Colon (tissue), 2 donors: ENCODE results near the gene DNAJA4.

Experiments used
- FAIRE-seq: peaks from 2 replicates; lab custom pipeline; 2012; peaks lifted over from hg19 to GRCh38; lab: Jason Lieb, UNC
- donor health status: control.
- donor health status: control.

The DNAJA4 gene

DNA sequence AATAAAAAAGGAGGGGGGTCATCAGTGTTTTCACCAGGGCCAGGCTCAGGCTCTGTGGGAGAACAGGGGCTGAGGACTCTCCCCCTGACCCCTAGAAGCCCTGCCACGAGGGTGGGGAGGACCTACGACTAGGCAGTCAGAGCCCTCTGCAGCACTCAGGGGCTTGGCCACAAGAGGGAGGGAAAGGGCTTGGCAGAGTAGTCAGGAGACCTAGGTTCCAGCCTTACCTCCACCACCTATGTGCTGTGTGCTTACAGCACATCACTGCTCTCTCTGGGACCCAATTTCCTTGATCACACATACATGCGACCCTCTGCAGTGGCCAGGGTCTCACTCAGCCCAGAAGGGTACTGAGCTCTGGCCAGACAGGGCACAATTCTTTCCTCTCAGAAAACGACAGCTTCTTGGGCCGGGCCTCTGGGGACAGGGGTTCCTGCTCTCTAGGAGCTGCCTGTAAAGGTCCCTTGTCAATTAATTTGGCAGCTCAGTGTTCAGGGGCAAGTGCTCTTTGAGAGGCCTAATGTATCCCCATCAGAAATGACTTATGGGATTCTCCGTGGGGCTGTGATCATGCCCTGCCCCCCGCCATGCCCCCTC, 51.4 kb downstream of the DNAJA4 start:
- FAIRE-seq = no peak

DNA sequence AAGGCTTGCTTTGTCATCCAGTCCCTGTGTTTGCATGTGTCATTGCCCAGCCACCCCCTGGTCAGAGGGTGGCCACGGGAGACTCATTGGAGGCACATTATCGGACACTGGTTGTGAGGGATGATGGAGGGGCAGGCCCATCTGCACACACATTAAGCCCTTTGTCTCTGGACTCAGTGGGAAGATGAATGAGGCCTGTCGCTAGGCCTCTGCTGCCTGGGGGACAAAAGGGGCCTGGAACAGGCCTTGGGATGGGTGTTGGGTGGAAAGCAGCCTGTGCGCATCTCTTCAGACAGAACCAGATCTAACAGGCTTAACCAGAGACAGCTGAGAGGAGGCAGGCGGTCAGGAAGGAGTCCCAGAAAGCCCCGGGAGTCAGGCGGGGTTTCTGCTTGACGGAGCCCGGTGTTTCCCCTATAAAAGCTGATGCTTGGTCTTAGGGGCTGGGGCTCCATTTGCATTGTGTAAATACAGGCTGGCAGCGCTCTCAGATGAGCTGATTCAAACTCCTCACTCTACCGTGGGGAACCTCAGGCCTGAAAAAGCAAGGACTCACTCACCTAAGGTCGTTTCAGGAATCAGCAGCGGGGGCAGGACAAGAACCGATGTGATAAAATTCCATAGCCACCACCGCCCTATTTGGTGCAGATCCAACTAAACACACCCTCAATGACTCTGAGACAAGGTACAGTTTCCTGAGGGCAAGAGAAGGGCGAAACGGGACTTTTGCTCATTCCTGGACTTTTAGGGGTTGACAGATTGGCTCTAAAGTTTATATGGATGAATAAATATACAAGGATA, 52.1 kb downstream of the DNAJA4 start:
- FAIRE-seq = no peak

DNA sequence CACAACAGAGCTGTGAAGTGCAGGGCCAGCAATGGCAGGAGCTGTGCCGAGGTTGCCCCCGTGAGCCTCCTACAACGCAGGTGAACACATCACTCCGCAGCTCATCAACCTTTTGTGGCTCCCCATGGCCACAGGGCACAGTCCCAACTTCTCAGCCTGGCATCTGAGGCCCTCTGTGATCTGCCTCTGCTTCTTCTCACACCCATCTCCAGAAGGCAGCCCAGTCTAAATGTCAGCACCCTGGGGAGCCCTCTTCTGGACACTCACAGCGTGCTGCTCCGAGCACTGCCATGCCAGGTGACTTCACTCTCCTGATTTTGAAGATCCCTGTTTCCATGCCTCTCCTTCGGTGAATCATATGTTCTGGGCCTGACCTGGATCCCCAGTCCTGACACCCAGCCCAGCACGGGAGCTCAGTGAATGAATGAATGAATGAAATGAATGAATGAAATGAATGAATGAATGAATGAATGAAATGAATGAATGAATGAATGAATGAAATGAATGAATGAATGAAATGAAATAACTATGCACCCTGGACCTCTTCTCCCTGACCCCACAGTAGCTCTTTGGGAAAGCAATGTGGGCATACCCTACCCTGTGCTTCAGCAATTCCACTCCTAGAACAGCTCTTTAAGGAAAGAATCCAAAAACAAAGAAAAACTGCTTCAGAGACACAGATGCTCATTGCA, 52.9 kb downstream of the DNAJA4 start:
- no peak for FAIRE-seq

DNA sequence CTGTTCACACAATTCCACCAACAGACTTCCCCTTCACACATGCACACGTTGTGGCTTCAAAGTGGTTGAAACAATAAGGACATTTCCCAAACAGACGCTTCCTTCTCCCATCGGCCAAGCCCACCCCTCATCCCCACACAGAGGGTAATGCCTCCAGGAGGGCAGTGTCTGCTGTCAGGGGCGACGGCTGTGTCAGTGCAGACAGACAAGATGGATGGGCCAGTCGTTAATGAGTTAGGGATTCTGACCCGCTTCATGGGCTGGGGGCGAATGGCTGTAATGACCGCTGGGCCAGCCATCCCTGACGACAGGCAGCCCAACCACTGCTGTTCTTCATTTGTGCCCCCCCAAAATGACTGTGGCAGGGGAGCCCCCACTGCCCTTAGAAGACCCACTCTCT, 55.2 kb downstream of the DNAJA4 start:
- FAIRE-seq = no peak

DNA sequence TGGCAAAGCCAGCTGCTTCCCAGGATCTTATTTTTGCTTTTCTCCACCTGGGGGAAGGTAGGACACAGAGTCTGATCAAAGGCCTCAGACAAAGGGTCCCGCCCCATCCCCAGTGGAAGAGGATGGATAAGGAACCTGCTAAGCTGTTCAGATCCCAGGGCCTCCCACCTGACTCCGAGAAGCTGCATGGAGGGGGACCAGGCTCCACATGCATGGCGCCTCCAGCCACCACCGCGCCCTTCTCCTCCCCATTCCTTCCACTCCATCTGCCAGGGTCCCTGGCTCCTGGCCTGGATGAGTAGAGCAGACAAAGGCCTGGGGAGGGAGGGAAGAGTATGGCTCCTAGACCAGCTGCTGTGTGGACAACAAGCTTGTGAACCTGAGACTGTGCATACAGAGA, 55.8 kb downstream of the DNAJA4 start:
- FAIRE-seq = no peak

DNA sequence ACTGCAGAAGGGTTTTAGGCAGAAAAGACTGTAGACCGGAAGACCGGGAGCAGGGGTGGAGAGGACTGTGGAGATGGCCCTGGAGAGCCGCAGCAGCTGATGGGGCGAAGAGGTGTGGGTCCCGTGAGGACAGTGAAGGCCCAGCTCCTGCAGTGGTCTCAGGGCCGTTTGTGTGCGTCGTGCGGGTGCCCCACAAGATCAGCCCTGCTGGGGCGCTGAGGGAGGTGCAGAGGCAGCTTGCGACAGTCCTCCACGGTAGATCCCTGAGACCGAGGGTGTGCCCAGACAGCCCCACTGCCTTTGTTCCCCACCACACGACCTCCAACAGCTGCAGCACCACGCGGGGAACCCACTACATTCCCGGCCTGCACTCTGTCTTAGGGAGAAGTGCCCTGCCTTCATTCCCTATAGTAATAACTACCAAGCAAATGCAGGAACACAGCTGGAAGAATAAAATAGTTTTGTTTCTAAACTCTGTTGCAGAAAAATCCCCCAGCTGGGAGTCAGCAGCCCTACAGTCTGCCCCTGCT, 56.7 kb downstream of the DNAJA4 start:
- no peak for FAIRE-seq

DNA sequence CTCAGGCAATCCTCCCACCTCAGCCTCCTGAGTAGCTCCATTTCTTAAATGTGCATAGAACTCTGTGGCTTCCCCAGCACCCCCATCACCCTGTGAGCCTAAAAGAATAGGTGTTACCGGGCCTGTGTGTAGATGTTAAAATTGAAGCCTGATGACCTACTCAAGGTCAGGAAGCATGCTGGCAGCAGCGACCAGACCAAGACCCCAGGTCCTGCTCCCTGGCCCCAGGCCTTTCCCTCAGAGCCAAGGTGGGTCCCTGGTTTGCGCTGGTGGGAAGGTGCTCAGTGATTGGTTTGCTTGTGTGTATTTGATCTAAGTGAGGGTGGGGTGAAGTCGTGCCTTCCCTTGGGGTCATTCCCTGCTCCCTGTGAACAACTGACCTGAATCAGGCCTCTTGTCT, 57.4 kb downstream of the DNAJA4 start:
- FAIRE-seq = no peak

DNA sequence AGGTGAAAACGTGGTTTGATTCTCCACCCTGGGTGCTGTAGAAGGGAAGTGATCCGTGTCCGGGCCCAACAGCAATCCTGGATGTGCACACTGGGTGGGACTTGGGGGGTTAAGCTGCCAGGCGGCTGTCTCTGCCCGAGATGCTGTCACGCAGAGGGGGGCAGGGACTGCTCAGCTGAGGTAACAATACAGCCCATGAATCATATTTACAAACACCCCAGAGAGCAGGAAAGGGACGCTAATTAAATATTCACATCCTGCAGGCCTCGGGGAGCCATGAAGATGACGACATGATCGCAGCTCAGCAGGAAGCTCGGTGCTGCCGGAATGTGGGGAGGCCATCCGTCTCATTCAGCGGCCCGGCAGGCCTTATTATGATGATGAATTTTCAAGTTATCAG, 57.9 kb downstream of the DNAJA4 start:
- FAIRE-seq = no peak

DNA sequence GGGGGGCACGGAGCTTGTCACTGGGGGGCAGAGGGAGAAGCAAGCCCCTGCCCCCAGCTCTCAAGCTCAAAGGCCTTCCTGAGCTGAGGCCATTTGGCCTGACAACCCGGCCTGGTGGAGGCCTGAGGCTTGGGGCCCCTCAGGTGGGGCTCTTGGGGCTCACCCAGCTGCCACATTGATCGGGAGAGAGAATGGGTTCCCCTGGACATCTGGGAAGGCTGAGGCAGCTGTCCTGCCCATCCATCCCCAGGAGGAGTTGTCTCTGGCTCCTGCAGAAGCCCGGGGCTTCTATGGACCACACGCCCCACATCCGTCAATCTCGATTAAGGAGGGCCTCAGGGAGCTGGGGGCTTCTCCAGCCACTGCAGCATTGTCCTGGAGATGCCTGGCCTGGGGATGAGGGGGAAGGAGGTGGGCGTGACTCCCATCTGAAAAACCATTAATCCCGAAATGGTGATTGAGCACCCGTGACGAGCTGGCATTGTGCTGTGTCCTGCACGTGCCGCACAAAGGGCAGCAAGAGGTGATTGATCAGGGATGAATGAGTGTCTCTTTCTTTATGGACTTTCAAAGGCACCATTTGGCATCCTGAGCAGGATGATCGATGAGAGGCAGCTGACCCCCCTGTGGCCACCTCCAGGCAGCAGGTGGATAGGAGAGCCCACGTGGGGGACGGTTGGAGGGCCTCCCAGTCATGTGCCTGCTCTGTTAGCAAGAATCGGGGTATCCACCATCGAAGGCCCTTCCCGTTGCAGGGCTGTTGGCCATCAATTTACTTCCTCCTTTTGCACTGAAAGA, 58.6 kb downstream of the DNAJA4 start:
- no peak for FAIRE-seq

DNA sequence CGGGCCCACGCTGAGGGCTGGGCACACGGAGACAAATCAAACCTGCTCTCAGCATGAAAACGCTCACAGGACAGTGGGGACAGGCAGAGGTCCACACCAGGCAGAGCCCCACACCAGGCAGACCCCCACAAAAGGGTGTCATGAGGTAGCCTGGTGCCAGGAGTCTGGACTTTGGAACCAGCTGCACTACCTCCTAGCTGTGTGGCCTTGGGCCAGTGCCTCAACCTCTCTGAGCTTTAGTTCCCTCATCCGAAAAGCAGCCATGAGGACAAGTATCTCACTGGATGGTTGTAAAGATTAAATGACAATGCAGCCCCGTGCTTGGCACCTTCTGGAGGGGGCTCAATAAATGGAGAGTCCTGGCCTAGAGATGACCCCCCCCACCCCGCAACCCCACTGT, 59.3 kb downstream of the DNAJA4 start:
- FAIRE-seq = no peak

DNA sequence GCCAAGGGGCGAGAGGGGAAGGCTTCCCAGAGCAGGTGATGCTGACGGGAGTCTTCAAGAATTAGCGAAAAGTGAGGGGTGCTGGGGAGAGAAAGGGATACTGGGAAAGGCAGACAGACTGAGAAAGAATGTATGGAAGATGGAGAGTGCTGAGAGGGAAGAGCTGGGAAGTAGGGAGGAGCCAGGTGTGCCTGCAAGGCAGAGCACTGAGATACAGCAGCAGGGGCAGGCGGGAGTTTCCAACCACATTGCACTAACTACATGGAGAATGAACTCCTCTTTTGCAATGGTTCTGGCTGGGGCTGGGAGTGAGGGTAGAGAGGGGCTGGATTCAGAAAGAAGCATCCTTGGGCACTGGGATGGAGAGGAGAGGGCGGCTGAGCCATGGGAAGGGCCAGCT, 59.8 kb downstream of the DNAJA4 start:
- no peak for FAIRE-seq

DNA sequence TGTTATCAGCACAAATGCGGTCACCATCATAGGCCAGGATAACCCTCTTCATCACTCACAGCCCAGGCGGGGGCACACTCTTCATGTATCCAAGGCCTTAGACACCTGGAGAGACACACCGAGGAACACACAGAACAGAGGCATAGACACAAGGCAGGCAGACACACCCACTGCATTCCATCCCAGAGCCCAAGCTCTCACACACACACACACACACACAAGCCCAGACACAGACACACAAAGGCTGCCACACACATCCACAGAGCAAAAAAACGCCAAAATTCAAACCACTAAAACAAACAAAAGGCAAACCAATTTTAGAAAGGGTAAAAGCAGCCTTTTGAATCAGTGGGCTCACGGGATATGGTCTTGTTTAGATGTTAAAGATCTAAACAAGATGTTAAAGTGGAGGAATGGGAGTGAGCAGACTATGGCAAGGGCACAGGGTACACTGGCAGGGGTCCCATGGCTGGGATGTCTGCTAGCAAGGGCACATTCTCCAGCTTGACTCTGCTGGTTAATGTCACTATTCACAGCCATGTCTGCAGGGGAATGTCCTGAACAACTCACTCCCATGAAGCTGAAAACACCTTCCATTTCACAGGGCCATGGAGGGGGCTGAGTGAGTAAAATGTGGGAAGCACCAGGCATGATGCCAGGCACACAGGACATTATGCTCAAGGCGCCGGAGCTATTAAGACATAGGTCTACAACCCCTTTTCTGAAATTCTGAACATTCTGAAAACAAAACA, 60.9 kb downstream of the DNAJA4 start:
- no peak for FAIRE-seq

DNA sequence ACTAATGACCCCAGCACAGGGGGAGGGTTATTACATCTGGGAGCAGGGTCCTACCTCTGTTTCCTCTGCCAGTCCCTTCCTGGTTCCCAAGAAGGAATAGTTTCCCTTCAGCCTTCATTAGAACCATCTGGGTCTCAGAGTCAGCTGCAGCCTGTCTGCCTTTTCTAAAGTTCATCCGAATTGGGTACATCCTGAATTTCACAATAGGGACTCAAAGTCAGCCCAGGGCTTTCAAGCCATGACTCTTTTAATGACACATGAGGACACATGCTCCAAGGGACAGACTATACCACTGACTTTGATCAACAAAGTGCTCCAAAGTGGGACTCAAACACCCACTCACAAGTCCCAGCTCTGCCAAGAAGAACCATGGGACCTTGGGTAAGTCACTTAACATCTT, 63.1 kb downstream of the DNAJA4 start:
- no peak for FAIRE-seq

DNA sequence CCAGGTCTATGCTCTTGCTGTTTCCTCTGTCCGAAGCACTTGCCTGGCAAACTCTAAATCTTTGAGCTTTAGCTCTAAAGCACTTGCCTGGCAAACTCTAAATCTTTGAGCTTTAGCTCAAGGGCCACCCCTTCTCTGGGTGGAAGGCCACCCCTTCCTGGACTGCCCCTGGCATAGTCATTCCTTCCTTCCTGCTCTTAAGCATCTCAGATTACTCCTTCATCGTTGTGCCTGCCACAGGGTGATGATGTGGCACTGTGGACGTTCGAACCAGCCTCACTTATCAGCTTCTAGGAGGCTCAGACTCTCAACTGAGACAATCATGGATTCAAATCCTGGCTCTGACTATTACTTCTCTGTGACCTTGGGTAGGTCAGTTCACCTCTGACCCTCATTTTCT, 65.3 kb downstream of the DNAJA4 start:
- no peak for FAIRE-seq
